ENCODE results near the gene NPR1.
A peak's percentile ranks its signal among the peaks of the same experiment; 100 is the strongest.
"Not testable (repeated sequence)": the region's sequence is repeated elsewhere in the genome, so short reads cannot be mapped to it uniquely, and the experiment has no call there.

NPR1 gene

GRCh38 chr1:153651771-153652170 is 26.7 kb upstream of the NPR1 start:
- DNase-seq = no peak

DNA sequence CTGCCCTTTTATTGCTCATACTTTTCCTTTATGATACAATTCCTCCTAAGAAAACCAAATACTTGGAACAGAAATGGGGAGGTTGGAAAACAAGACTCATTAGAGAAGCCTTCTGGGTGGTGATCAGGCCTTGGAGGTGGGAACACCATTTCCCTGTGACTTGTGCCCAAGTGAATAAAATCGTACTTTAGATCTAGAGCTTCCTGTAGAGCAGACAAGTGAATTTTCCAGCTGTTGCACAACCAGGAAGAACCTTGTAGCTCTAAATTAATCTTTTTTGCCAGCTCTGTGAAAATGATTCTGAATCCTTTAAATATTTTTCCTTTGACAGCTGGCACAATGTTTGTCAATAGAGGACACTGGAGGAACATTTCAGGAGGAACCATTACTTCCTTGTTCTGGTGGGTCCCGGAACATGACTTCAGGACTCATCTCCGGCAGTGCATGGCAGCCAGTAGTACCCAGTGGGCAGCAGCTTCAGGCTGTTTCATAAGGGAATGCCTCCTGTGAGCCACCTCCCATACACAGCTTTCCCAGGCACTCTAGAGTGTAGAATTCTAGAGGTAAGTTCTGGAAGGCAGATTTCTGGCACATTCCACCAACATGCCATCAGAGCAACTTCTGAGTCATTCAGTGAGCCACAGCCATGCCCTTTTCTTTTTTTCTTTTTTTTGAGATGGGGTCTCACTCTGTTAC is 25.5 kb upstream of the NPR1 start:
- no peak for DNase-seq

GRCh38 chr1:153655333-153655732 is 23.2 kb upstream of the NPR1 start:
- no peak for DNase-seq

- peak; percentile 92 for DNase-seq
These were observed 19.9 kb upstream of the NPR1 start, which contains the start of gene SNAPIN for GRCh38 chr1:153658400-153659174. SNAPIN (plus strand) TSS chr1:153658703; CDS start chr1:153658744, 41 bp downstream.

DNA sequence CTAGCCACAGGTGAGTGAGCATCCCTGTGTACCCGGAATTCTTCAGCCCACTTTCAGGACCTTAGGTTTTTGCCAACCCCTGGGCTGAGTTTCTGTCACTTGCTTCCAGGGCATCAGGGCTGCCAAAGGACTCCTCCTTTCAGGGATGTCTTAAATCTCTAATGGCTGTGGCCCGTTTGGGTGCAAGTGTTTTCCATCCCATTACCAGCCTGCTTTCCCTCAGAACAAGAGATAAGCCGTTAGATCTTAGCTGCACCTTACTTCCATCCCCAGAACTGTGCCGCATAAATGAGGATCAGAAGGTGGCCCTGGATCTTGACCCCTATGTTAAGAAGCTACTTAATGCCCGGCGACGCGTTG is 19.3 kb upstream of the NPR1 start:
- no peak for DNase-seq

DNA sequence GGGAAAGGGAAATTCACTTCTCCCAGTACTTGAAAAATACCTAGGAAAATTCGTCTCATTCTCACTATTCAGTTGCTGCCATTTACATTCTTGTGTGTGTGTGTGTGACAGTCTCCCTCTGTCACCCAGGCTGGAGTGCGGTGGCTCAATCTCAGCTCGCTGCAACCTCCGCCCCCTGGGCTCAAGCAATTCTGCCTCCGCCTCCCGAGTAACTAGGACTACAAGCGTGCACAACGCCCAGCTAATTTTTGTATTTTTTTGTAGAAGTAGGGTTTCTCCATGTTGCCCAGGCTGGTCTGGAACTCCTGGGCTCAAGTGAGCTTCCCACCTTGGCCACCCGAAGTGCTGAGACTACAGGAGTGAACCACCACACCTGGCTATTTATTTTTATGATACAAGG is 18.8 kb upstream of the NPR1 start:
- no peak for DNase-seq

- DNase-seq = no peak
These were observed 17.3 kb upstream of the NPR1 start for GRCh38 chr1:153661111-153661708.

GRCh38 chr1:153662269-153662668 is 16.2 kb upstream of the NPR1 start:
- DNase-seq = no peak

GRCh38 chr1:153663211-153663610 is 15.3 kb upstream of the NPR1 start:
- no peak for DNase-seq

GRCh38 chr1:153667439-153667838 is 11.0 kb upstream of the NPR1 start:
- no peak for DNase-seq

DNA sequence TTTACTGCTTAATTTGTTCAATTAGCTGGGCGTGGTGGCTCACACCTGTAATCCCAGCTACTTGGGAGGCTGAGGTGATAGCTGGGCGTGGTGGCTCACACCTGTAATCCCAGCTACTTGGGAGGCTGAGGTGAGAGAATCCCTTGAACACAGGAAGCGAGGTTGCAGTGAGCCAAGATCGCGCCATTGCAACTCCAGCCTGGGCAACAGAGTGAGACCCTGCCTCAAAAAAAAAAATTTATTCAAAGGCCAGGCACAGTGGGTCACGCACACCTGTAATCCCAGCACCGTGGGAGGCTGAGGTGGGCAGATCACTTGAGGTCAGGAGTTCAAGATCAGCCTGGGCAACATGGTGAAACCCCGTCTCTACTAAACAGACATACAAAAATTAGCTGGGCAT is 9.8 kb upstream of the NPR1 start:
- not testable (repeated sequence) for DNase-seq

DNA sequence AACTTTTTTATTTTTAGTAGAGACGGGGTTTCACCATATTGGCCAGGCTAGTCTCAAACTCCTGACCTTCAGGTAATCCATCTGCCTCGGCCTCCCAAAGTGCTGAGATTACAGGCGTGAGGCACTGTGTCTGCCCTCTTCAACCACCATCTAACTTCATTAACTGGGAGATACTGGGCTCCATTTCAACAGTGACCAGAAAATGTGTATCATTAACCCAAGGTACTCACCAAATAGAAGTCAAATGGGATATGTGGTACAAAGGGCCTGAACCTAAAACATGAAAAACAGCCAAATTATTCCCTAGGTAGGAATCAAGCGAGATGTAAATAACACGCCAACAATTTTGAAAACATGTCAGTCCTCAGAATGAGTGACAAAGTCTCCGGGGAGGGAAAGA is 8.9 kb upstream of the NPR1 start:
- DNase-seq = no peak

DNA sequence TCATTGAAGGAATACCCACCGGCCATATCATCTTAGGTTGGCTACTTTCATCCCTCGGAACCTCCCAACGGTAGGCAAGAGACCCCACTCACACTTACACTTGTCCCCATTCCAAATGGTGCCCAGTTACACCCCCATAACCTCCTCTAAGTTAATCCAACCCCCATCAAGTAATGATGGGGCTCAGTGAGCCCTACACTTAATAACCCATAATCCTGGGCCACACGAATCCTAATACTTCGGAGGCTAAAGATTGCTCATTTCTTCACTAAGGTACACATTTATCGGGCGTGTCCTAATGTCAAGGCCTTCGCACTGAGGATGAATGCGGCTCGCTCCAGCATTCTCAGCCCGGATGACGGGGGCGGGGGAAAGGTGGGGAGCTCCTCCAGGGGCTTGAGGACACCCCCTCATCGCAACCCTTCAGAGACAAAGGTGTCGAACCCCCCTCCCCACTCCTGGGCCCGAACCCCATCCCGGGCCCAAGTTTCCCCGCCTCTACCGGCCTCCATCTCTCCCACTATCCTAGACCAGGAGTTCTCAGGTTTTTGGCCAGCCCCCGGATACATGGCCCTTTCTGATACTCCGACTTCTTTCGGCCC is 8.1 kb upstream of the NPR1 start:
- DNase-seq = no peak

DNA sequence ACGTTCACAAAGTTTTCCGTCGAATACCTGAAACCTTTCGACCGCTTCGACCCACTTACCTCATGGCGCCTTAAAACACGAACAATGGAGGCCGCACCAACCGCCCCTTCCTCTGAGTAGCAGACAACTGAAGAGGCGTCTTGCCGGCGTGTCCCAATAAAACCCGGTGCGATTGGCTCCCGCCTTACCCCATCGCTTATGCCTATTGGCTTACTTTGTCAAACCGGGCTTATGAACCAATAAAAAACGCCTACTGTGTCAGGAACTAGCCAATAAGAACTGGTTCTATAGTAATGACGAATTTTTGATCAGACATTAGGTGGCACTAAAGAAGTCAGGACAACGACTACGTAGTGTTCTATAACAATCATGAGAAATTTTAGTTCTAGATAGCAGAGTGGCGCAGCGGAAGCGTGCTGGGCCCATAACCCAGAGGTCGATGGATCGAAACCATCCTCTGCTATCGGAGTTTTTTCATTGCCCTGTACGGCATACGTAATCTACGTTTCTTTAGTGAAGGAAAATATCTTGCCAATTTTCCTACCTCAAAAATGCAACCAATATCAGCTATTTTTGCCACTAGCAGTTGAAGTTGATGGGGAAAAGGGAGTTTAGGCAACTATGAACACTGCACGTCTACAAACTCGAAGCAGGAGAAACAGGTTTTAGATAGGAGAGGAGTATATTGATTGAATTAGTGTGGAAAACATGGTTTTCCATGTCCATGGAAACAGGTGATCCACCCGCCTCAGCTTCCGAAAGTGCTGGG is 7.4 kb upstream of the NPR1 start, which contains the start of gene ILF2:
Gene ILF2 (minus strand): TSS at position 135 of the 769 bp plus-strand sequence. CDS start 71 bp downstream, at position 64.
- DNase-seq = peak; percentile 100

DNA sequence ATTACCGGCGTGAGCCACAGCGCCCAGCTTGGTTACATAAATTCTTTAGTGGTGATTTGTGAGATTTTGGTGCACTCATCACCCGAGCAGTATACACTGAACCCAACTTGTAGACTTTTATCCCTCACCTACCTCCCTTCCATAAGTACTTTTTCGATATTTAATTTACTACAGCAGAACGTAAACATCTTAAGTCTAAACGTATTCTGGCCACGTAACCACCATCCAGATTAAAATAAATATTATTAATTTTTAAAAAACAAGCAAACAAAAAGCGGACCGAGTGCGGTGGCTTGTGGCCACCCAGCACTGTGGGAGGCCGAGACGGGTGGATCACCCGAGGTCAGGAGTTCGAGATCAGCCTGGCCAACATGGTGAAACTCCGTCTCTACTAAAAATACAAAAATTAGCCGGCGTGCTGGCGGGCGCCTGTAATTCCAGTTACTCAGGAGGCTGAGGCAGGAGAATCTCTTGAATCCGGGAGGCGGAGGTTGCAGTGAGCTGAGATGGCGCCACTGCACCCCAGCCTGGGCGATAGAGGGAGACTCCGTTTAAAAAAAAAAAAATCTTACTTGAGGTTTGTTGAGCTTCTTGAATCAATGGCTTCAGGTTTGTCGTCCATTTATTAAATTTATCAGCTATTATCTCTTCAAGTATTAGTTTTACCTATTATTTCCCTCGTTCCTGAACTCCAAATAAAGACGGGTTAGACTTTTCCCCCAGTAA is 6.7 kb upstream of the NPR1 start:
- peak; percentile 78 for DNase-seq

- no peak for DNase-seq
These were observed 5.0 kb upstream of the NPR1 start for GRCh38 chr1:153673511-153673910.

GRCh38 chr1:153677718-153678518 is 570 bp upstream of the NPR1 start:
- DNase-seq = no peak

DNA sequence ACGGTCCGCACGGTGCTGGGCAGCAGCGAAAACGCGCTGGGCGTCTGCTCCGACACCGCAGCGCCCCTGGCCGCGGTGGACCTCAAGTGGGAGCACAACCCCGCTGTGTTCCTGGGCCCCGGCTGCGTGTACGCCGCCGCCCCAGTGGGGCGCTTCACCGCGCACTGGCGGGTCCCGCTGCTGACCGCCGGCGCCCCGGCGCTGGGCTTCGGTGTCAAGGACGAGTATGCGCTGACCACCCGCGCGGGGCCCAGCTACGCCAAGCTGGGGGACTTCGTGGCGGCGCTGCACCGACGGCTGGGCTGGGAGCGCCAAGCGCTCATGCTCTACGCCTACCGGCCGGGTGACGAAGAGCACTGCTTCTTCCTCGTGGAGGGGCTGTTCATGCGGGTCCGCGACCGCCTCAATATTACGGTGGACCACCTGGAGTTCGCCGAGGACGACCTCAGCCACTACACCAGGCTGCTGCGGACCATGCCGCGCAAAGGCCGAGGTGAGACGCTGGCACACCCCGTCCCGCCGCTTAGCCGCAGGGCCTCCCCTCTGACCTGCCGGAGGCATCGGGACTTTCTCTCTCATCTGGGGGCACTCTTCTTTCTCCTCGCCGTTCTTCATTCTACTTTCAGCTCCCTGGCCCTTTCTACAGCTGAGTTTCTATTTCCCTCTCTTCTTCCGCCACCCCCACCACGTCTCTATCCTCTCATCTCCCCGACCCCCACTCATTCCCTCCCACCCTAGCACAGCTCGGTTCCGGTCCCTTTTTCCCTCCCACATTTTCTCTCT is 1.0 kb downstream of the NPR1 start:
- no peak for DNase-seq

GRCh38 chr1:153680120-153680403 is 1.6 kb downstream of the NPR1 start:
- no peak for DNase-seq

- DNase-seq = no peak
These were observed 4.2 kb downstream of the NPR1 start for GRCh38 chr1:153682730-153683129.

DNA sequence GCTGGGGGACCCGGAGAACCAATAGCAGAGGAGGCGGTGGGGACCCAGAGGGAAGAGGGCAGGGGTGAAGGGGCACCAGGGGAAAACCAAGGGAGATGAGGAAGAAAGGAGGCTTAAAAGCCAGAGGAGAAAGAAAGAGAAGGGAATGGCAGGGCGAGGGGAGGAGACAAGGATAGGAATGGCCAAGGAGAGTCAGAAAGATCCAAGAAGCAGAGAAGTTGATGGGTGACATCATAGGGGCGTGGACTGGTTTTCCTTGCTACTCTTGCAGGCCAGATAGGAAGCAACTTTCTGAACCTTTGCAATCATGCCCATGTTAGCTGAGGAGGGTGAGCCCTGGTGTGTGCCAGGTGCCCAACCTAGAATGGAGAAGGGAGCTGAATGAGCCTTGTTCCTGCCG is 5.4 kb downstream of the NPR1 start:
- DNase-seq = no peak

Measured in NCI-H187 treated with DMSO at 0.1 percent for 48 hours (cell line).